Heart right ventricle (tissue), 16 donors: ENCODE results near the gene CSF3R. TPM values are rescaled to one million over a fixed set of nuclear protein-coding genes. Genes with fewer than 3 reads are reported as not detected.

Source experiments
- ATAC-seq, 8 donors: fragments of 200-7000 bp; cut with Tn5 transposase; one replicate each; pipeline ENCODE4 v1.9.1; 2020; ENCODE audit warnings: mild to moderate bottlenecking in 8 of 8, moderate library complexity in 8 of 8, moderate number of reproducible peaks in 1 of 8
- DNase-seq, 2 donors: peaks; one replicate each; pipeline ENCODE4 v3.0.0-alpha.2; 2020
- H3K27ac ChIP-seq, 10 donors: fragments of 200-600 bp; sonication (generic) in 2 of 10; one replicate each; pipeline versions ENCODE4 v1.5.0 to v1.8.0; 2020 to 2022; ENCODE audit warnings: mild to moderate bottlenecking in 3 of 10
- H3K27me3 ChIP-seq, 7 donors: fragments of 200-600 bp; one replicate each; pipeline ENCODE4 v1.8.0; 2021 to 2022; ENCODE audit warnings: mild to moderate bottlenecking in 2 of 7
- H3K36me3 ChIP-seq, 9 donors: fragments of 200-600 bp; sonication (generic) in 1 of 9; one replicate each; pipeline versions ENCODE4 v1.5.0 to v1.8.0; 2020 to 2022; ENCODE audit warnings: mild to moderate bottlenecking in 2 of 9
- H3K4me1 ChIP-seq, 9 donors: fragments of 200-600 bp; sonication (generic) in 1 of 9; one replicate each; pipeline versions ENCODE4 v1.5.0 to v1.8.0; 2020 to 2022; ENCODE audit warnings: mild to moderate bottlenecking in 4 of 9
- H3K4me3 ChIP-seq, 10 donors: fragments of 200-600 bp; sonication (generic) in 2 of 10; one replicate each; pipeline versions ENCODE4 v1.5.0 to v1.8.0; 2020 to 2022; ENCODE audit warnings: mild to moderate bottlenecking in 7 of 10, moderate library complexity in 2 of 10
- H3K9me3 ChIP-seq, 11 donors: fragments of 200-600 bp in 10 of 11; sonication (generic) in 2 of 11; one replicate each; pipeline versions ENCODE4 v1.5.0 to v1.8.0; 2013 to 2022; ENCODE audit warnings: mild to moderate bottlenecking in 2 of 11, control low read depth in 1 of 11, moderate library complexity in 1 of 11
- WGBS, 2 donors: extraction: QIAGEN DNeasy Blood & Tissue Kit; methylation state at CpG; one replicate each; pipeline ENCODE4 v1.1.7; 2013; ENCODE audit warnings: inconsistent platforms in 1 of 2; 5-methylcytosine and 5-hydroxymethylcytosine counted together
- intact Hi-C, 10 donors: fragments of 100-400 bp; cut with DNase I; formaldehyde crosslinking; loops; one replicate each; pipeline versions ENCODE4 v1.11.1 to v1.14.2; 2022
- polyA plus RNA-seq, 2 donors: library from polyadenylated mRNA; stranded (reverse); fragments of 200-250 nt; gene quantifications; one replicate each; pipeline ENCODE4 v1.2.3, GENCODE V29; 2013
- total RNA-seq, 10 donors: library from RNA; stranded (reverse); fragmentation: NEBNext Ultra II Directional in 3 of 10; extraction: Animal tissue kit (Norgen Biotek cat#: 25700) in 3 of 10; gene quantifications; one replicate each; pipeline versions ENCODE4 v1.2.1 to v1.2.4, GENCODE V29; 2021 to 2023
- TF ChIP-seq, protein P1 (sequence below), 9 donors: fragments of 200-600 bp; sonication (generic) in 2 of 9; IDR thresholded peaks; one replicate each; pipeline versions ENCODE4 v1.5.0 to v1.8.0; 2021 to 2022; ENCODE audit warnings: antibody characterized with exemption in 9 of 9, mild to moderate bottlenecking in 5 of 9, moderate library complexity in 1 of 9
- donor health status: Arrhythmogenic right ventricular cardiomyopathy.
- donor health status: ischemic (EF 13 %, LVEDD 7.1; RV severe dilation, severe dysfunction).
- donor health status: healthy with polysubstance abuse.
- donor health status: DM: no; HTN: yes; CAD: no.
- donor health status: DM: no; HTN: no; CAD: no.
- donor health status: ischemic (EF 25% LVEDD 6.9; RV normal size, moderate dysfunction).
- donor health status: ischemic (EF 25% LVEDD 5.7; RV mildly dilated, moderate dysfunction).
- donor health status: healthy.
- donor health status: DM: yes; HTN: yes; CAD: no.
- donor health status: Ischemic cardiomyopathy.
- donor health status: ischemic (EF 35%, LVEDD 5.7; RV mildly dilated, moderate dysfunction).
- donor health status: nonischemic (EF 11% LVEDD 7.7; RV severe dilation, severe dysfunction).
- donor health status: DM: yes; HTN: yes; CAD: no.
- donor health status: PGD.
- donor health status: ischemic (EF 29% LVEDD 5.4; RV normal size, mild dysfunction).
- donor health status: nonischemic (EF 23%, LVEDD 6.1; RV moderate dilation, normal function).

Gene CSF3R
- total and polyA plus RNA-seq, 12 donors, result 1.8 to 13.9 (median 4.2) TPM

DNA sequence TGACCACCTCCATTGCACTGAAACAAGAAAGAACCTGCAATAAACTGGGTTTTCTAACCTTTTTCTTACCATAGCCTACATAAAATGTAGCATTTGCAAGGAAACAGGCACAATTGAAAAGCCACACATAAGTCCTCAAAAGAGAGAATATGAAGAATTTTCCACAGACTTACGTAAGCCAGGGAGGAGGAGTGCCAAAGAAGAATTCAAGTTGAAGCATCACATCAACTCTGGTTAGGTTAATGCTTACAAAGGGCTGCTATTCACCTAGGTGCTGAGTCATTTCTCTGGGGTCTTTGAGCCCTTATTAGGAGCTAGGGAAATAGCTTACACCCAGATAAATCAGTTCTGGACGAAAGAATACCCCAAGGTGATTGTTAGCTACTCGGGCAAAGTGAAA lies 42.1 kb downstream of the CSF3R start:
- ATAC-seq, result no peak
- WGBS, 2 donors, result 90% methylated on average over 3 of the region's 3 CpGs
- intact Hi-C loops, result no loop called here
- peaks cover 0 to 48% (median 9%) of the 10 kb centered on the region in 9 donors for H3K36me3 ChIP-seq
- no peak for DNase-seq
- H3K27ac ChIP-seq, result no peak overlapping the region
- H3K4me3 ChIP-seq, result no peak overlapping the region
- TF ChIP-seq, protein P1, sequence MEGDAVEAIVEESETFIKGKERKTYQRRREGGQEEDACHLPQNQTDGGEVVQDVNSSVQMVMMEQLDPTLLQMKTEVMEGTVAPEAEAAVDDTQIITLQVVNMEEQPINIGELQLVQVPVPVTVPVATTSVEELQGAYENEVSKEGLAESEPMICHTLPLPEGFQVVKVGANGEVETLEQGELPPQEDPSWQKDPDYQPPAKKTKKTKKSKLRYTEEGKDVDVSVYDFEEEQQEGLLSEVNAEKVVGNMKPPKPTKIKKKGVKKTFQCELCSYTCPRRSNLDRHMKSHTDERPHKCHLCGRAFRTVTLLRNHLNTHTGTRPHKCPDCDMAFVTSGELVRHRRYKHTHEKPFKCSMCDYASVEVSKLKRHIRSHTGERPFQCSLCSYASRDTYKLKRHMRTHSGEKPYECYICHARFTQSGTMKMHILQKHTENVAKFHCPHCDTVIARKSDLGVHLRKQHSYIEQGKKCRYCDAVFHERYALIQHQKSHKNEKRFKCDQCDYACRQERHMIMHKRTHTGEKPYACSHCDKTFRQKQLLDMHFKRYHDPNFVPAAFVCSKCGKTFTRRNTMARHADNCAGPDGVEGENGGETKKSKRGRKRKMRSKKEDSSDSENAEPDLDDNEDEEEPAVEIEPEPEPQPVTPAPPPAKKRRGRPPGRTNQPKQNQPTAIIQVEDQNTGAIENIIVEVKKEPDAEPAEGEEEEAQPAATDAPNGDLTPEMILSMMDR (IDR thresholded peaks at IDR 0.05), result no peak
- no peaks in the 10 kb centered on the region for H3K4me1 ChIP-seq
- no peaks in the 10 kb centered on the region for H3K27me3 ChIP-seq
- H3K9me3 ChIP-seq, result no peaks in the 10 kb centered on the region

DNA sequence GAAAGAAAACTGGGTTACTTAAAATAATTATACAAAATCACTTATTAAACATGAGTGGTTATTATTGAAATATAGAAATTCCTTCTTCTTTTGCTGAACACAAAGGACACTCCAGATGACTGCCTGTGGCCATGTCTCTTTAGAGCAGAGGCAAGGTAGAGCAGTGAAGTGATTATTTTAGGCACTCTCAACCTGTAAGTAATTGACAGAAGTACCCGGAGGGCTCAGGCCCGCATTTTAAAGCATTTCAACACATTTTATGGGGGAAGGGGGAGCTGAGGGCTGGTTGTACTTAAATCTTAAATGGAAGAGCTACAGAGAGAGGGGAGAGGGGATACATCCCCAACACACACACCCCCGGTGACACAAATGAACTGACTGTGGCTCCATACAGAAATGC lies 42.7 kb downstream of the CSF3R start:
- intact Hi-C loops, result no loop called here
- peaks cover 0 to 48% (median 9%) of the 10 kb centered on the region in 9 donors for H3K36me3 ChIP-seq
- no peak overlapping the region for H3K4me3 ChIP-seq
- TF ChIP-seq, protein P1 (IDR thresholded peaks at IDR 0.05), result no peak
- no peak for DNase-seq
- H3K27me3 ChIP-seq, result no peaks in the 10 kb centered on the region
- ATAC-seq, result no peak
- no peak overlapping the region for H3K27ac ChIP-seq
- 77 to 86% methylated on average over 3 of the region's 3 CpGs for WGBS, 2 donors
- no peaks in the 10 kb centered on the region for H3K9me3 ChIP-seq
- H3K4me1 ChIP-seq, result no peaks in the 10 kb centered on the region

DNA sequence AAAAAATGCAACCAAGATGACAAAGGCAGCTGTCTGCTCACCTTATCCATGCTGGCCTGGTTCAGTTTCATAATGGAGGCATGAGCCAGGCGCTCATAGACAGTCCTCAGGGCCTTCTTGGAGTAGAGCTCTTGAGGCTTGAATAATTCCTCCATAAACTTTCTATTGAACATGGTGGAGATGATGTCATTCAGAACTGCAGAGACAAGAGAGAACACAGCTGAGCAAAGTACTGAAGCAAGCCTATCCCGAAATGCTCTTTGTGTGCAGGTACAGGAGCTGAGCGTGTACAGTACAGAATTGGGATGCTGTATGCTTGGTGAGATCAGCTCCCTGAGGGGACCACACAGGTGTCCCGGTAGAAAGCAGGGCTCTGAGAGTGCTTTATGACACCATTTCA lies 44.0 kb downstream of the CSF3R start:
- peaks cover 0 to 44% (median 9%) of the 10 kb centered on the region in 9 donors for H3K36me3 ChIP-seq
- intact Hi-C loops, result no loop called here
- no peak for DNase-seq
- H3K9me3 ChIP-seq, result no peaks in the 10 kb centered on the region
- 91 to 92% methylated on average over 4 of the region's 4 CpGs for WGBS, 2 donors
- H3K4me1 ChIP-seq, result no peaks in the 10 kb centered on the region
- H3K4me3 ChIP-seq, result no peak overlapping the region
- no peak overlapping the region for H3K27ac ChIP-seq
- TF ChIP-seq, protein P1 (IDR thresholded peaks at IDR 0.05), result no peak
- no peaks in the 10 kb centered on the region for H3K27me3 ChIP-seq
- ATAC-seq, result no peak

DNA sequence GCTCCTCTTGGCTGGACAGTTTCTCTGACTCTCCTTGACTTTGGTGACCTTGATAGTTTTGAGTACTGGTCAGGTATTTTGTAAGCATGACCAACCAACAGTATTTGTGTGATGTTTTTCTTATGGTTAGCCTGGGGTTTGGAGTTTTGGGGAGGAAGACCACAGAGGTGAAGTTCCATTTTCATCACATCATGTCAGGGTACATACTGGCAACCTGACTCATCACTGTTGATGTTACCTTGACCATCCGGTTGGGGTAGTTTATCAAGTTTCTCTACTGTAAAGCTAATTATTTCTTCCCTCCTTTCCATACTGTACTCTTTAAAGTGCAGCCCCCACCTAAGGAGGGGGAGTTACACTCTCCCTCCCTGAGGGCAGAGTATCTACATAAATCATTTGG lies 45.9 kb downstream of the CSF3R start:
- ATAC-seq (no peak), DNase-seq (no peak)
- intact Hi-C loops, result no loop called here
- H3K36me3 ChIP-seq, result peaks cover 0 to 44% (median 9%) of the 10 kb centered on the region in 9 donors
- H3K27me3 ChIP-seq, result no peaks in the 10 kb centered on the region
- H3K9me3 ChIP-seq, result no peaks in the 10 kb centered on the region
- WGBS, 2 donors, result 85 to 90% methylated on average over 1 of the region's 1 CpG
- no peak overlapping the region for H3K4me3 ChIP-seq
- H3K4me1 ChIP-seq, result peaks cover 0 to 4% (median 0%) of the 10 kb centered on the region in 9 donors
- TF ChIP-seq, protein P1 (IDR thresholded peaks at IDR 0.05), result no peak
- no peak overlapping the region for H3K27ac ChIP-seq
